HCT116 (cell line): ENCODE results near the gene MACC1. TPM values are rescaled to one million over a fixed set of nuclear protein-coding genes. Genes with fewer than 3 reads are reported as not detected.

Experiments
- ATAC-seq: fragments of 200-7000 bp; cut with Tn5 transposase; 2 replicates; pipeline ENCODE4 v1.9.1; 2020; ENCODE audit warnings: mild to moderate bottlenecking, moderate library complexity
- BruUV-seq: library from RNA; stranded (reverse); fragments of 400-500 nt; replicated peaks from 2 replicates; lab custom pipeline; 2021; lab: Mats Ljungman, UMichigan
- CTCF ChIA-PET: fragments of 300-600 bp; sonication (Branson Sonifier 250); formaldehyde crosslinking; loops from one replicate; lab custom pipeline; 2021; ENCODE audit warnings: antibody characterized with exemption; lab: Charles Lee
- POLR2A ChIA-PET: fragments of 300-600, 350-600 bp; sonication (Branson Sonifier 250); formaldehyde crosslinking; loops from one replicate; lab custom pipeline; 2021; ENCODE audit warnings: antibody characterized with exemption; lab: Charles Lee
- RAD21 ChIA-PET, 2 experiments: fragments of 300-600 bp; sonication (Branson Sonifier 250); formaldehyde crosslinking; loops; one replicate each; lab custom pipeline; 2023; ENCODE audit warnings: low total read pairs in 2 of 2; ENCODE audit not compliant: uncharacterized antibody in 2 of 2, unreplicated experiment in 2 of 2, low non-redundant PET in 1 of 2; lab: Charles Lee
- DNase-seq: peaks from one replicate; pipeline ENCODE4 v3.0.0-alpha.2; 2010; ENCODE audit warnings: low read depth, low spot score
- H2AFZ ChIP-seq: fragments of 200-600 bp; shearing (Covaris generic), sonication (generic); 2 replicates; pipeline ENCODE4 v1.6.1; 2017; ENCODE audit warnings: low read depth, mixed run types, mixed read lengths, antibody characterized with exemption, low read length; ENCODE audit not compliant: poor library complexity, severe bottlenecking
- H3K27ac ChIP-seq: 2 replicates; pipeline ENCODE4 v1.5.1; 2012; ENCODE audit warnings: low read depth, low read length
- H3K27me3 ChIP-seq: fragments of 200-600 bp; sonication (generic); 2 replicates; pipeline ENCODE4 v1.6.1; 2016; ENCODE audit warnings: mixed run types, low read length, mixed read lengths; ENCODE audit not compliant: insufficient read depth
- H3K36me3 ChIP-seq, 2 experiments: fragments of 200-500 bp in 1 of 2; fragments of 200-600 bp in 1 of 2; sonication (Bioruptor generic) in 1 of 2; sonication (generic) in 1 of 2; 2 replicates each; pipeline versions ENCODE4 v1.5.1 to v1.6.1; 2014 to 2016; ENCODE audit warnings: low read length in 2 of 2, inconsistent platforms in 1 of 2, mixed read lengths in 1 of 2, mixed run types in 1 of 2; ENCODE audit not compliant: insufficient read depth in 2 of 2, control insufficient read depth in 1 of 2
- H3K4me1 ChIP-seq, 2 experiments: fragments of 200-600 bp in 1 of 2; sonication (generic) in 1 of 2; 2 replicates each; pipeline versions ENCODE4 v1.5.1 to v1.6.1; 2012 to 2017; ENCODE audit warnings: low read length in 2 of 2, inconsistent platforms in 1 of 2, mild to moderate bottlenecking in 1 of 2, mixed read lengths in 1 of 2, mixed run types in 1 of 2, moderate library complexity in 1 of 2; ENCODE audit not compliant: insufficient read depth in 2 of 2, control insufficient read depth in 1 of 2
- H3K4me2 ChIP-seq: fragments of 200-600 bp; sonication (generic); 2 replicates; pipeline ENCODE4 v1.6.1; 2017; ENCODE audit warnings: mixed run types, low read length, mixed read lengths
- H3K4me3 ChIP-seq, 2 experiments: fragments of 200-600 bp in 1 of 2; sonication (generic) in 1 of 2; replicated peaks in 1 of 2; 2 replicates each; pipeline ENCODE4 v1.5.1; 2011 to 2016; ENCODE audit warnings: low read length in 2 of 2, control low read depth in 1 of 2, low read depth in 1 of 2, mild to moderate bottlenecking in 1 of 2, mixed read lengths in 1 of 2, mixed run types in 1 of 2
- H3K79me2 ChIP-seq: fragments of 200-600 bp; sonication (generic); 2 replicates; pipeline ENCODE4 v1.6.1; 2017; ENCODE audit warnings: mild to moderate bottlenecking, mixed run types, low read length, moderate library complexity, mixed read lengths; ENCODE audit not compliant: insufficient read depth
- H3K9ac ChIP-seq: fragments of 200-600 bp; sonication (generic); 2 replicates; pipeline ENCODE4 v1.6.1; 2016; ENCODE audit warnings: low read length, mixed read lengths
- H3K9me2 ChIP-seq: fragments of 200-600 bp; sonication (generic), shearing (Covaris generic); 2 replicates; pipeline ENCODE4 v1.6.1; 2017; ENCODE audit warnings: mixed run types, mild to moderate bottlenecking, moderate library complexity; ENCODE audit not compliant: insufficient read depth
- H3K9me3 ChIP-seq, 2 experiments: fragments of 200-500 bp in 1 of 2; fragments of 200-600 bp in 1 of 2; sonication (Bioruptor generic) in 1 of 2; sonication (generic) in 1 of 2; 2 replicates each; pipeline ENCODE4 v1.6.1; 2014 to 2017; ENCODE audit warnings: low read length in 2 of 2, mixed read lengths in 2 of 2, inconsistent platforms in 1 of 2, low read depth in 1 of 2, mild to moderate bottlenecking in 1 of 2, mixed run types in 1 of 2, moderate library complexity in 1 of 2; ENCODE audit not compliant: control insufficient read depth in 1 of 2, insufficient read depth in 1 of 2
- H4K20me1 ChIP-seq: fragments of 200-600 bp; sonication (generic), shearing (Covaris generic); 2 replicates; pipeline ENCODE4 v1.6.1; 2017; ENCODE audit warnings: mixed run types, mild to moderate bottlenecking, moderate library complexity; ENCODE audit not compliant: insufficient read depth
- CEBPB ChIP-seq: IDR thresholded peaks from 2 replicates; pipeline ENCODE4 v1.6.1; 2012; ENCODE audit warnings: low read depth
- ELF1 ChIP-seq: IDR thresholded peaks from 2 replicates; pipeline ENCODE4 v1.6.1; 2012; ENCODE audit warnings: low read depth, borderline replicate concordance
- EZH2 ChIP-seq: fragments of 200-600 bp; sonication (generic); IDR thresholded peaks from 2 replicates; pipeline ENCODE4 v1.6.1; 2017; ENCODE audit warnings: antibody characterized with exemption, mixed run types
- SIN3A ChIP-seq: IDR thresholded peaks from 2 replicates; pipeline ENCODE4 v1.6.1; 2012; ENCODE audit warnings: low read depth
- ZFX ChIP-seq: fragments of 450-650 bp; IDR thresholded peaks from 2 replicates; pipeline ENCODE4 v1.6.1; 2017
- intact Hi-C: fragments of 100-400 bp; cut with micrococcal nuclease; formaldehyde crosslinking; loops from 2 replicates; pipeline ENCODE4 v1.10.0; 2022
- total RNA-seq: library from RNA; stranded (reverse); gene quantifications from one replicate; pipeline ENCODE4 v1.2.1, GENCODE V29; 2021; ENCODE audit not compliant: unreplicated experiment
- TF ChIP-seq, protein P1 (sequence below), 3 experiments: fragments of 200-600 bp in 1 of 3; sonication (generic) in 1 of 3; IDR thresholded peaks in 2 of 3; conservative IDR thresholded peaks in 1 of 3; 2 replicates each; pipeline ENCODE4 v1.5.1; 2012 to 2017; ENCODE audit warnings: low read depth in 2 of 3, low read length in 2 of 3, antibody characterized with exemption in 1 of 3, borderline replicate concordance in 1 of 3, control low read depth in 1 of 3, mild to moderate bottlenecking in 1 of 3, mixed read lengths in 1 of 3, mixed run types in 1 of 3, moderate library complexity in 1 of 3; ENCODE audit not compliant: insufficient read depth in 1 of 3
- TF ChIP-seq, protein P2 (sequence below): IDR thresholded peaks from 2 replicates; pipeline ENCODE4 v1.6.1; 2012
- TF ChIP-seq, protein P3 (sequence below): IDR thresholded peaks from 2 replicates; pipeline ENCODE4 v1.6.1; 2012

MACC1 gene
- total RNA-seq, 1 experiment from 2014 or later: 9.8 TPM

DNA sequence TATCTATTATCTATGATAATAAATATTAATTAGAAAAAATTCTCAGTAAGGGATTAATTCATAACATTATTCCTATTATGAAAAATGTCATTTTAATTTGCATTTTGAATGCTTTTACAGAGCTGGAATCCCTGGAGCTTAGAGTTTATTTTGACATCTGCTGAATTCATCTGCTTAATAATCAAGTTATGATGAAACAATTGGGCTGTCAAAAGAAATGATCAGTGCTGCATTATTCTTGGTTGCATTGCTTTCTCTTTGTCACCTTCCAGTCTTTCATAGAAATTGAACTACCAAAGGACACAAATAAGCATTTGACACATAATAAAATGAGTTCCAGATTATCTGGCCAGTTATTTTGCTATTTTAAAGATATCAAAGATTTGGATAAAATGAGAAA is 40.0 kb upstream of the MACC1 start (continued):
- TF ChIP-seq, protein P1, sequence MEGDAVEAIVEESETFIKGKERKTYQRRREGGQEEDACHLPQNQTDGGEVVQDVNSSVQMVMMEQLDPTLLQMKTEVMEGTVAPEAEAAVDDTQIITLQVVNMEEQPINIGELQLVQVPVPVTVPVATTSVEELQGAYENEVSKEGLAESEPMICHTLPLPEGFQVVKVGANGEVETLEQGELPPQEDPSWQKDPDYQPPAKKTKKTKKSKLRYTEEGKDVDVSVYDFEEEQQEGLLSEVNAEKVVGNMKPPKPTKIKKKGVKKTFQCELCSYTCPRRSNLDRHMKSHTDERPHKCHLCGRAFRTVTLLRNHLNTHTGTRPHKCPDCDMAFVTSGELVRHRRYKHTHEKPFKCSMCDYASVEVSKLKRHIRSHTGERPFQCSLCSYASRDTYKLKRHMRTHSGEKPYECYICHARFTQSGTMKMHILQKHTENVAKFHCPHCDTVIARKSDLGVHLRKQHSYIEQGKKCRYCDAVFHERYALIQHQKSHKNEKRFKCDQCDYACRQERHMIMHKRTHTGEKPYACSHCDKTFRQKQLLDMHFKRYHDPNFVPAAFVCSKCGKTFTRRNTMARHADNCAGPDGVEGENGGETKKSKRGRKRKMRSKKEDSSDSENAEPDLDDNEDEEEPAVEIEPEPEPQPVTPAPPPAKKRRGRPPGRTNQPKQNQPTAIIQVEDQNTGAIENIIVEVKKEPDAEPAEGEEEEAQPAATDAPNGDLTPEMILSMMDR (IDR thresholded peaks at IDR 0.05 in 2 of 3, conservative IDR thresholded peaks at IDR 0.05 in 1 of 3; ENCODE audit: borderline replicate concordance in 1 of 3, insufficient read depth in 1 of 3, low read depth in 2 of 3, low read length in 2 of 3): no peak
- TF ChIP-seq ZFX (no peak), EZH2 (no peak), ELF1 (no peak)
- TF ChIP-seq, protein P2, sequence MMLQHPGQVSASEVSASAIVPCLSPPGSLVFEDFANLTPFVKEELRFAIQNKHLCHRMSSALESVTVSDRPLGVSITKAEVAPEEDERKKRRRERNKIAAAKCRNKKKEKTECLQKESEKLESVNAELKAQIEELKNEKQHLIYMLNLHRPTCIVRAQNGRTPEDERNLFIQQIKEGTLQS: no peak

DNA sequence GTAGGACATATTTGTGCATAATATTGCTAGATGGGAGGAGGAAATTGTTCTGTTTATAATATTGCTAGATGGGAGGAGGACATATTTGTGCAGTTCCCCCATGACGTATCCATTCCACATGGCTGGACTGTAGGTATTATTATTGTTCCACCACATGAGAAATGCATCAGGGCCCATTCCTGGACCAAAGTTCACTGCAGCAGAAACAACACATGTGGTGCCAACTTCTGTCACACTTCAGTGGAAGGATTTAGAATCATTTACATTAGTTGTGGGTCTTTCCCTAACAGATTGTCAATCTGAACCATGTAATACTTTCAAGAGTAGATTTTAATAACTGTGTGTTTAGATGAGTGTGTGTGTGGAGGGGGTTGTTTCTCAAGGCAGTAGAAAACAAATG is 32.7 kb upstream of the MACC1 start:
- Histone ChIP-seq H3K79me2 (no peaks in the 10 kb centered on the region), H2AFZ (no peak overlapping the region), H3K4me3 (no peak overlapping the region), H3K9ac (no peak overlapping the region), H3K4me2 (no peak overlapping the region), H3K36me3 (no peaks in the 10 kb centered on the region), H3K4me1 (no peaks in the 10 kb centered on the region), H3K27me3 (no peaks in the 10 kb centered on the region), H4K20me1 (no peaks in the 10 kb centered on the region), H3K9me3 (no peaks in the 10 kb centered on the region), H3K27ac (no peak overlapping the region), H3K9me2 (no peaks in the 10 kb centered on the region)
- DNase-seq (no peak), ATAC-seq (no peak)
- no TSS peak for BruUV-seq
- no peak for TF ChIP-seq SIN3A
- TF ChIP-seq, protein P3, sequence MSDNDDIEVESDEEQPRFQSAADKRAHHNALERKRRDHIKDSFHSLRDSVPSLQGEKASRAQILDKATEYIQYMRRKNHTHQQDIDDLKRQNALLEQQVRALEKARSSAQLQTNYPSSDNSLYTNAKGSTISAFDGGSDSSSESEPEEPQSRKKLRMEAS: no peak
- no peak for TF ChIP-seq CEBPB
- ChIA-PET CTCF (no interaction called here), POLR2A (no interaction called here), RAD21 (no interaction called here)
- intact Hi-C loops: no loop called here
